ENCODE measurements around the gene UBR4. TPM values are rescaled to one million over a fixed set of nuclear protein-coding genes. Genes with fewer than 3 reads are reported as not detected.
A peak's percentile ranks its signal among the peaks of the same experiment; 100 is the strongest.

Gene UBR4
- total and polyA plus RNA-seq, 5 donors = 48.9 to 70.3 (median 64.5) TPM

- Histone ChIP-seq H3K4me1 (ENCODE audit: control insufficient read depth, insufficient read depth, low read length) (no peaks in the 10 kb centered on the region), H3K4me3 (ENCODE audit: low read length) (no peak overlapping the region), H3K9me3 (ENCODE audit: control insufficient read depth, low read length) (no peaks in the 10 kb centered on the region), H3K27me3 (ENCODE audit: control insufficient read depth, insufficient read depth) (no peaks in the 10 kb centered on the region), H3K27ac (ENCODE audit: low read length) (no peak overlapping the region)
- 77% methylated on average over 5 of the region's 5 CpGs for WGBS
- ATAC-seq = no peak
- no peak for DNase-seq
- intact Hi-C loops (cut with DNase I) = no loop called here
These were observed 160.3 kb downstream of the UBR4 start for GRCh38 chr1:19049798-19050197.

- no peaks in the 10 kb centered on the region for H3K9me3 ChIP-seq (ENCODE audit: control insufficient read depth, low read length)
- WGBS = 55% methylated on average over 15 of the region's 15 CpGs
- intact Hi-C loops (cut with DNase I) = no loop called here
- H3K27ac ChIP-seq (ENCODE audit: low read length) = no peak overlapping the region
- ATAC-seq (peak in 1 of 2 donors; percentile 18), DNase-seq (peak in 1 of 3 donors; percentile 25)
- H3K4me3 ChIP-seq (ENCODE audit: low read length) = no peak overlapping the region
- H3K4me1 ChIP-seq (ENCODE audit: control insufficient read depth, insufficient read depth, low read length) = no peaks in the 10 kb centered on the region
- no peaks in the 10 kb centered on the region for H3K27me3 ChIP-seq (ENCODE audit: control insufficient read depth, insufficient read depth)
These were observed 160.8 kb downstream of the UBR4 start for GRCh38 chr1:19049128-19049768.

GRCh38 chr1:19046972-19047731, 162.9 kb downstream of the UBR4 start:
- no peaks in the 10 kb centered on the region for H3K9me3 ChIP-seq (ENCODE audit: control insufficient read depth, low read length)
- H3K4me1 ChIP-seq (ENCODE audit: control insufficient read depth, insufficient read depth, low read length) = no peaks in the 10 kb centered on the region
- H3K4me3 ChIP-seq (ENCODE audit: low read length) = no peak overlapping the region
- ATAC-seq = no peak
- 95% methylated on average over 10 of the region's 10 CpGs for WGBS
- intact Hi-C loops (cut with DNase I) = no loop called here
- no peak overlapping the region for H3K27ac ChIP-seq (ENCODE audit: low read length)
- DNase-seq = peak in 1 of 3 donors; percentile 37
- no peaks in the 10 kb centered on the region for H3K27me3 ChIP-seq (ENCODE audit: control insufficient read depth, insufficient read depth)

DNA sequence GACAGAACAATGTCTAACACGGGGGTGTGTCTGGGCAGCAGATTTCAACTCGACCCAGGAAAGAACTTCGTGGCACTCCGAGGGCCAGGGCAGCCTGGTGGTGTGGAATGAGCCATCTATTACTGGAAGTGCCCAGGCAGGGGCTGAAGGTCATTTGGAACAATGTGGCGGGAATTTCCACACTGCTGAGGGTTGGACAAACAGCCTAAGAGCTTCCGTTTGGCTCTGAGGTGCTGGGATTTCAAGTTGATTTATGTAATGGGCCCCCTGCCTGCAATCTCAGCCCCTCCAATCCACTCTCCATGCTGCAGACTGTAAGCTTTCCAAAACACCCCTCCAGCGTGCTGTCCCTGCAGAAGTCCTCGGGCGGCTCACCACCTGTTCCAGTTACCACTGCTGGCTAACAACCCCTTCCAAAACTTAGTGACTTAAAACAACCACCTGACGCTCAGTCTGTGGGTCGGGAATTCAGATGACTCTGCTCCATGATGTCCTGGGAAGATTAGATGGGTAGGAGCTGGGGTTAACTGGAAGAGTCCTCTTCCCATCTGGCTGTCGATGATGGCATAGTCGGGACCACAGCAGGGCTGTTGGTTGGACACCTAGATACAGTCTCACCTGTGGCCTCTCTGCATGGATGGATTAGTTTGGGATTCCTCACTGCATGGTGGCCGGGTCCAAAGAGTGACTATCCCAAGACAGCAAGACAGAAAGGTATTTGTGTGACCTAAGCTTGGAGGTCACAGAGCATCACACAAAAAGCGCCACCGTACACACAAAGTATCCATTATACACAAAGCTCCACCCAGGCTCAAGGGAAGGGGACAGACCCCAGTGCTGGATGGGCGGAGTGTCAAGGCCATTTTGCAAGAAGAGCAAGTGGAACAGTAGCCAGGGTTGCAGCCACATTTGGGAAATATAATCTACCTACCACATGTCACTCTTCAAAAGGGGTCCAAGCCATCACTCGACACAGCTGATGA, 163.9 kb downstream of the UBR4 start:
- DNase-seq = peak in 1 of 3 donors; percentile 27
- H3K27me3 ChIP-seq (ENCODE audit: control insufficient read depth, insufficient read depth) = no peaks in the 10 kb centered on the region
- no peaks in the 10 kb centered on the region for H3K4me1 ChIP-seq (ENCODE audit: control insufficient read depth, insufficient read depth, low read length)
- no peak overlapping the region for H3K27ac ChIP-seq (ENCODE audit: low read length)
- no peak overlapping the region for H3K4me3 ChIP-seq (ENCODE audit: low read length)
- H3K9me3 ChIP-seq (ENCODE audit: control insufficient read depth, low read length) = no peaks in the 10 kb centered on the region
- WGBS = 74% methylated on average over 18 of the region's 18 CpGs
- no peak for ATAC-seq
- intact Hi-C loops (cut with DNase I) = no loop called here

DNA sequence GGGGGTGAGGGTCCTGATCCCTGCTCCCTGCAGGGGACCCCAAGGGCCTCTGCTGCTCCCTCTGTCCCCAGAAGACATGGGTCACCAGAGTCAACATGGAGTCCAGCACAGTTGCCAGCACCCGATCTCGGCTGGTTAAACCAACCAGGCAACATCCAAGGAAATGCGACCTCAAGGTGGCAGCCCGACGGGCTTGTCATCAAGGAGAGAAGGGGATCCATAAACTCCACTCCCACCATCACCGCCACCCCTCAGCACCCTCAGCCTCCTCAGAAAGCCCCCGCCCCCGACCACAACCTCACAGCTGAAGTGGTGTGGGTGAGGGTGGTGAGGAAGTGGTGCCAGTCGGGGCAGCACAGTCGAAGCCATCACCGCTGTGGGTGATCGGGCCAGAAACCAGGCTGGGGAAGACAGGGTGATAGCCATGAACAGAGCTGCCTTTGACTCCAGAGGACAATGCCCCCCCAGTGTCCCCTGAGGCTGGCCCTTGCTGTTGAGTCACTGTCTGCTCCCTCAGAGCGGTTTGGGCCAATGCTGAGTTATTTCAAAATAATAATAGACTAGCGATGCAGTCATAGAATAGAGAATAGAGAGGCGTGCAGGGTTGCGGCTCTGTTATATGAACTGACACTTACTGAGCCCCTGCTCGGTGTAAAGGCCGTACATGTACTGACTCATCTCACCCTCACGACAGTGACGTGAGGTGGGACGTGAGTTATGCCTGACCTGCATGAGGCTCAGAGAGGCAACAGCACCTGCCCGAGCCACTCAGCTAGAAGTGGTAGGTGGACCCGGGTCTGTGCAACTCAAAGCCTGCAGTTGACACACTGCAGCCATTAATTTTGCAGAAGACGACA, 164.9 kb downstream of the UBR4 start:
- Histone ChIP-seq H3K4me1 (ENCODE audit: control insufficient read depth, insufficient read depth, low read length) (no peaks in the 10 kb centered on the region), H3K27me3 (ENCODE audit: control insufficient read depth, insufficient read depth) (no peaks in the 10 kb centered on the region), H3K9me3 (ENCODE audit: control insufficient read depth, low read length) (no peaks in the 10 kb centered on the region), H3K4me3 (ENCODE audit: low read length) (no peak overlapping the region), H3K27ac (ENCODE audit: low read length) (no peak overlapping the region)
- intact Hi-C loops (cut with DNase I) = no loop called here
- ATAC-seq = peak in 1 of 2 donors; percentile 11
- peak in 1 of 3 donors; percentile 21 for DNase-seq
- 81% methylated on average over 24 of the region's 24 CpGs for WGBS

GRCh38 chr1:19044471-19044870, 165.6 kb downstream of the UBR4 start:
- intact Hi-C loops (cut with DNase I) = no loop called here
- Histone ChIP-seq H3K27ac (ENCODE audit: low read length) (no peak overlapping the region), H3K9me3 (ENCODE audit: control insufficient read depth, low read length) (no peaks in the 10 kb centered on the region), H3K4me1 (ENCODE audit: control insufficient read depth, insufficient read depth, low read length) (no peaks in the 10 kb centered on the region), H3K4me3 (ENCODE audit: low read length) (no peak overlapping the region), H3K27me3 (ENCODE audit: control insufficient read depth, insufficient read depth) (no peaks in the 10 kb centered on the region)
- peak in 1 of 3 donors; percentile 14 for DNase-seq
- ATAC-seq = no peak
- 75% methylated on average over 6 of the region's 6 CpGs for WGBS

DNA sequence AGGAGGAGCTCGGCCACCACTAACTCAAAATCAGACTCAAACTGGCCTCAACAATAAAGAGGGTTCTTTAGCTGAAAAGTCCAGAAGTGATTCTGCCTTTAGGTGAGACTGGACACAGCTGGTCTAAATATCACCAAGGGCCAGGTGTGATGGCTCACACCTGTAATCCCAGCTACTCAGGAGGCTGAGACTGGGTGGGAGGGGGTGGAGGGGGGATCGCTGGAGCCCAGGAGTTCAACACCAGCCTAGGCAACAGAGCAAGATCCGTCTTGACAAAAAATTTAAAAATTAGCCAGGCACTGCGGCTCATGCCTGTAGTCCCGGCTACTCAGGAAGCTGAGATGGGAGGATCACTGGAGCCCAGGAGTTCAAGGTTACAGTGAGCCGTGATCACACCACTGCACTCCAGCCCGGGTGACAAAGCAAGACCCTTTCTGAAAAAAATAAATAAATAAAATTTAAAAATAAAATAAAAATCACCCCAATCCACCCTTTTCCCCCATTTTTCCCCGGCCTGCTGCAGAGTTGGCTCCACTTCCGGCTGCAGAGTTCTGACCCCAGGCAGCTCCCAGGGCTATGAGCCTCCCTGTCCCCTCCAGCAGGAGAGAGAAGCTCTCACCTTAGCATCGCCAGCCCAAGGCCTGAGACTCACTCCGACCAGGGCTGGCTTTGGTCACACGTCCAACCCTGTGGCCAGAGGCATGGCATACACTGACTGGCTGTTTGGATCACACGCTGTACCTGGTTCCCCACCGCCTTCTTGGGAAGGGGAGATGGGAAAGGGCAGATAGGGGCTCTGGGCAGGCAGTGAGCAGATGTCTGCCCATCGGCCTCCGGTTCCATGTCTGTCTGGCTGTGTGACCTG, 166.3 kb downstream of the UBR4 start:
- intact Hi-C loops (cut with DNase I) = no loop called here
- Histone ChIP-seq H3K4me1 (ENCODE audit: control insufficient read depth, insufficient read depth, low read length) (no peaks in the 10 kb centered on the region), H3K4me3 (ENCODE audit: low read length) (no peak overlapping the region), H3K27me3 (ENCODE audit: control insufficient read depth, insufficient read depth) (no peaks in the 10 kb centered on the region), H3K27ac (ENCODE audit: low read length) (no peak overlapping the region), H3K9me3 (ENCODE audit: control insufficient read depth, low read length) (no peaks in the 10 kb centered on the region)
- WGBS = 78% methylated on average over 16 of the region's 16 CpGs
- ATAC-seq (no peak), DNase-seq (peak in 1 of 3 donors; percentile 16)

GRCh38 chr1:19042675-19043578, 167.1 kb downstream of the UBR4 start:
- no peak overlapping the region for H3K4me3 ChIP-seq (ENCODE audit: low read length)
- H3K4me1 ChIP-seq (ENCODE audit: control insufficient read depth, insufficient read depth, low read length) = no peaks in the 10 kb centered on the region
- H3K27me3 ChIP-seq (ENCODE audit: control insufficient read depth, insufficient read depth) = no peaks in the 10 kb centered on the region
- peak in 1 of 3 donors; percentile 41 for DNase-seq
- no peak overlapping the region for H3K27ac ChIP-seq (ENCODE audit: low read length)
- WGBS = 58% methylated on average over 18 of the region's 18 CpGs
- intact Hi-C loops (cut with DNase I) = no loop called here
- H3K9me3 ChIP-seq (ENCODE audit: control insufficient read depth, low read length) = no peaks in the 10 kb centered on the region
- ATAC-seq = no peak
